Hippocampal formation (tissue), 2 donors: Measurements from ENCODE around the gene AMDHD2.

Source experiments
- DNase-seq, 2 donors: peaks; one replicate each; lab custom pipeline; 2025; lab: John Stamatoyannopoulos, UW

Gene AMDHD2

GRCh38 chr16:2499454-2499853, 20.7 kb upstream of the AMDHD2 start:
- no peak for DNase-seq

- no peak for DNase-seq
Observed at GRCh38 chr16:2499890-2500429, 20.2 kb upstream of the AMDHD2 start.

GRCh38 chr16:2500430-2500917, 19.7 kb upstream of the AMDHD2 start:
- DNase-seq: no peak

- DNase-seq: peak; percentile 83 to 92
Observed at GRCh38 chr16:2500918-2501750, 19.0 kb upstream of the AMDHD2 start.

- no peak for DNase-seq
Observed at GRCh38 chr16:2501946-2502895, 17.9 kb upstream of the AMDHD2 start.

GRCh38 chr16:2505695-2506094, 14.5 kb upstream of the AMDHD2 start:
- DNase-seq: no peak

- no peak for DNase-seq
Observed at GRCh38 chr16:2507052-2507659, 13.0 kb upstream of the AMDHD2 start.

- DNase-seq: peak in 1 of 2 donors; percentile 23
Observed at GRCh38 chr16:2507665-2508064, 12.5 kb upstream of the AMDHD2 start.

GRCh38 chr16:2508722-2509400, 11.3 kb upstream of the AMDHD2 start:
- DNase-seq: no peak

GRCh38 chr16:2511128-2511800, 8.9 kb upstream of the AMDHD2 start:
- DNase-seq: no peak

- DNase-seq: no peak
Observed at GRCh38 chr16:2511996-2512734, 8.0 kb upstream of the AMDHD2 start.

GRCh38 chr16:2512735-2513404, 7.3 kb upstream of the AMDHD2 start:
- DNase-seq: no peak

- peak; percentile 83 to 91 for DNase-seq
Observed at GRCh38 chr16:2513405-2514332, 6.5 kb upstream of the AMDHD2 start, which contains the start of gene ATP6V0C. Gene ATP6V0C, plus strand, starts transcription at chr16:2513952. Its CDS starts 152 bp downstream, at chr16:2514104.

GRCh38 chr16:2514333-2515179, 5.6 kb upstream of the AMDHD2 start:
- DNase-seq: no peak

GRCh38 chr16:2515180-2515851, 4.9 kb upstream of the AMDHD2 start:
- DNase-seq: no peak

GRCh38 chr16:2516391-2517240, 3.6 kb upstream of the AMDHD2 start:
- DNase-seq: peak in 1 of 2 donors; percentile 42
